Measurements from ENCODE around the gene PTTG1IP2.

DNA sequence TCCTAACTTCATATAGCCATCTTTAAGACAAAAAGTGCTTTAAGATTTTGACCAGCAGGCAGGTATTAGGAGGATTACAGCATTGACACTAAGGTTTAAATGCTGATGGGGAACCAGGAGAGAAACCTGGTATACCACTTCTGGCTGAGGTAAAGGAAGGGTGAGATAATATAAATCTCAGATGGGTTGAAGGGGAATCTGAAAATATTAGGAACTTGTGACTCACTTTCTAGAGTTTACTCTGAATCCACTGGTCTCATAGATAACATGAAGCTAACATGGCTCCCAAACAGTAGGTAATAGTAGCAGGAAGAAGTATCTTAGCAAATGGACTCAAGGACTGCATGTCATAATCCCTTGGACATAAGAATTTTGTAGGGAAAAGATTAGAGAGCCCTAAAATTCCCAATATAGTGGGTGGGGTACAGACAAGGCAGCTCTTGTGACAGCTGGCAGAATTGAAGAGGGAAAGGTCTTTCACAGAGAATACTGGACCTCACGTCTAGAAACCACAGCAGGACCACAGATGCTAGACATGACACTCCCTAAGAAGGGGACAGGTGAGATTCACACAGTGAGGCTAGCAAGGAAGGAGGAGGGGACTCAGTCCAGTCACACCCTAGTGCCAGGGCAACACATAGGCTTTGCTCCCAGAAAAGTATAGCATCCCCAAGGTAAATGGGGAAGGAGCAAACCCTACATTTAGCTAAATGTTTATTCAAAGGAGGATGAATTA lies 3.5 kb downstream of the PTTG1IP2 start:
- TF ChIP-seq, protein P1, sequence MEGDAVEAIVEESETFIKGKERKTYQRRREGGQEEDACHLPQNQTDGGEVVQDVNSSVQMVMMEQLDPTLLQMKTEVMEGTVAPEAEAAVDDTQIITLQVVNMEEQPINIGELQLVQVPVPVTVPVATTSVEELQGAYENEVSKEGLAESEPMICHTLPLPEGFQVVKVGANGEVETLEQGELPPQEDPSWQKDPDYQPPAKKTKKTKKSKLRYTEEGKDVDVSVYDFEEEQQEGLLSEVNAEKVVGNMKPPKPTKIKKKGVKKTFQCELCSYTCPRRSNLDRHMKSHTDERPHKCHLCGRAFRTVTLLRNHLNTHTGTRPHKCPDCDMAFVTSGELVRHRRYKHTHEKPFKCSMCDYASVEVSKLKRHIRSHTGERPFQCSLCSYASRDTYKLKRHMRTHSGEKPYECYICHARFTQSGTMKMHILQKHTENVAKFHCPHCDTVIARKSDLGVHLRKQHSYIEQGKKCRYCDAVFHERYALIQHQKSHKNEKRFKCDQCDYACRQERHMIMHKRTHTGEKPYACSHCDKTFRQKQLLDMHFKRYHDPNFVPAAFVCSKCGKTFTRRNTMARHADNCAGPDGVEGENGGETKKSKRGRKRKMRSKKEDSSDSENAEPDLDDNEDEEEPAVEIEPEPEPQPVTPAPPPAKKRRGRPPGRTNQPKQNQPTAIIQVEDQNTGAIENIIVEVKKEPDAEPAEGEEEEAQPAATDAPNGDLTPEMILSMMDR (IDR thresholded peaks at IDR 0.05) = no peak
- TF ChIP-seq ZFX (IDR thresholded peaks at IDR 0.05; ENCODE audit: borderline replicate concordance) = no peak
